ENCODE data around the gene PNMA1. TPM values are rescaled to one million over a fixed set of nuclear protein-coding genes. Genes with fewer than 3 reads are reported as not detected.
A peak's percentile ranks its signal among the peaks of the same experiment; 100 is the strongest.

Gene PNMA1
- total and polyA plus RNA-seq, 9 of the 15 experiments (the other 6 are each of a cell fraction or from before 2014, with no cell fraction given), result 1.7 to 26.4 (median 8.7) TPM

DNA sequence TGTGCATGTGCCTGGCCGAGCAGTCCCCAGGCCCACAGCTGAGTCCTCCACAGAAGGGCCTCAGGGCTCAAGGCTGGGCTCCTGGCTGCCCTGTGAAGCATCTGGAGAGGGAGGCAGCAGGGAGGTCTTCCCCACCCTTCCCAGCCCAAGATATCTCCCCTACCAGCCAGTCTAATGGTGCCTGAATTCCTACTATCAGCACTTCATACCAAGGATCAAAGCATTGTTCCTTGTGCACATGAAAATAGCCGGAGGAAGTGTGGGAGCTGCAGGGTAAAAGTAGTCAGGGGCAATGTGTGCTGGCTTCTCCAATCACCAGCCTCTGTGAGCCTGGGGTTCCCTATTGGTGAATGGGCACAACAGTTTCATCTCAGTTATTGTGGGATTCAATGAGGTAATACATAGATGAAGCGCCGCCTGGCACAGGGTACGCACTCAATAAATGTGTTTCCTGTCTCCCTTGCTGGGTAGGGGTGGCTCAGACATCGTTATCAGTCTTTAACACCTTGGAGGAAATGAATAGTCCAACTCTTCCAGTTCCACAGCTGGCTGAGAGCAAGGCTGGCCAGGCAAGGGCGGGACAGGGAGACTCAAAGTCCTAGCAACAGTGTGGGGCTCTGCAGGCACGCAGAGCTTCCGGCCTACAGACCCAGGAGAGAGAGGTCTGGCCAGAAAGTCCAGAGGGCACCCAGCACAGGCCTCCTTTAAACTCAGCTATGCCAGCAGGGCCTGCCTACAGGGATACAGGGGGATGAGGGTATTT is 39.1 kb upstream of the PNMA1 start (continued):
- TF ChIP-seq, protein P1, sequence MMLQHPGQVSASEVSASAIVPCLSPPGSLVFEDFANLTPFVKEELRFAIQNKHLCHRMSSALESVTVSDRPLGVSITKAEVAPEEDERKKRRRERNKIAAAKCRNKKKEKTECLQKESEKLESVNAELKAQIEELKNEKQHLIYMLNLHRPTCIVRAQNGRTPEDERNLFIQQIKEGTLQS (IDR thresholded peaks at IDR 0.05), result no peak
- TF ChIP-seq, protein P1 (CRISPR knock-in tag; conservative IDR thresholded peaks at IDR 0.05), result no peak
- TF ChIP-seq EP300 (IDR thresholded peaks at IDR 0.05; ENCODE audit: low read length) (peak; percentile 80), HIVEP1 (CRISPR knock-in tag; IDR thresholded peaks at IDR 0.05) (no peak), KAT7 (CRISPR knock-in tag; IDR thresholded peaks at IDR 0.05; ENCODE audit: borderline replicate concordance) (no peak), FOXA1 (IDR thresholded peaks at IDR 0.05; ENCODE audit: borderline replicate concordance) (no peak), ZFPM2 (CRISPR knock-in tag; IDR thresholded peaks at IDR 0.05) (no peak), TCF7L2 (IDR thresholded peaks at IDR 0.05; ENCODE audit: low read depth, low read length) (no peak), ZNF780A (CRISPR knock-in tag; IDR thresholded peaks at IDR 0.05) (no peak), U2AF1 (optimal IDR thresholded peaks at IDR 0.05; ENCODE audit: low read depth, low read length) (no peak), DPF2 (IDR thresholded peaks at IDR 0.05) (peak; percentile 83)
- TF ChIP-seq, protein P2, sequence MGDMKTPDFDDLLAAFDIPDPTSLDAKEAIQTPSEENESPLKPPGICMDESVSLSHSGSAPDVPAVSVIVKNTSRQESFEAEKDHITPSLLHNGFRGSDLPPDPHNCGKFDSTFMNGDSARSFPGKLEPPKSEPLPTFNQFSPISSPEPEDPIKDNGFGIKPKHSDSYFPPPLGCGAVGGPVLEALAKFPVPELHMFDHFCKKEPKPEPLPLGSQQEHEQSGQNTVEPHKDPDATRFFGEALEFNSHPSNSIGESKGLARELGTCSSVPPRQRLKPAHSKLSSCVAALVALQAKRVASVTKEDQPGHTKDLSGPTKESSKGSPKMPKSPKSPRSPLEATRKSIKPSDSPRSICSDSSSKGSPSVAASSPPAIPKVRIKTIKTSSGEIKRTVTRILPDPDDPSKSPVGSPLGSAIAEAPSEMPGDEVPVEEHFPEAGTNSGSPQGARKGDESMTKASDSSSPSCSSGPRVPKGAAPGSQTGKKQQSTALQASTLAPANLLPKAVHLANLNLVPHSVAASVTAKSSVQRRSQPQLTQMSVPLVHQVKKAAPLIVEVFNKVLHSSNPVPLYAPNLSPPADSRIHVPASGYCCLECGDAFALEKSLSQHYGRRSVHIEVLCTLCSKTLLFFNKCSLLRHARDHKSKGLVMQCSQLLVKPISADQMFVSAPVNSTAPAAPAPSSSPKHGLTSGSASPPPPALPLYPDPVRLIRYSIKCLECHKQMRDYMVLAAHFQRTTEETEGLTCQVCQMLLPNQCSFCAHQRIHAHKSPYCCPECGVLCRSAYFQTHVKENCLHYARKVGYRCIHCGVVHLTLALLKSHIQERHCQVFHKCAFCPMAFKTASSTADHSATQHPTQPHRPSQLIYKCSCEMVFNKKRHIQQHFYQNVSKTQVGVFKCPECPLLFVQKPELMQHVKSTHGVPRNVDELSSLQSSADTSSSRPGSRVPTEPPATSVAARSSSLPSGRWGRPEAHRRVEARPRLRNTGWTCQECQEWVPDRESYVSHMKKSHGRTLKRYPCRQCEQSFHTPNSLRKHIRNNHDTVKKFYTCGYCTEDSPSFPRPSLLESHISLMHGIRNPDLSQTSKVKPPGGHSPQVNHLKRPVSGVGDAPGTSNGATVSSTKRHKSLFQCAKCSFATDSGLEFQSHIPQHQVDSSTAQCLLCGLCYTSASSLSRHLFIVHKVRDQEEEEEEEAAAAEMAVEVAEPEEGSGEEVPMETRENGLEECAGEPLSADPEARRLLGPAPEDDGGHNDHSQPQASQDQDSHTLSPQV (IDR thresholded peaks at IDR 0.05), result peak; percentile 75
- TF ChIP-seq, protein P3, sequence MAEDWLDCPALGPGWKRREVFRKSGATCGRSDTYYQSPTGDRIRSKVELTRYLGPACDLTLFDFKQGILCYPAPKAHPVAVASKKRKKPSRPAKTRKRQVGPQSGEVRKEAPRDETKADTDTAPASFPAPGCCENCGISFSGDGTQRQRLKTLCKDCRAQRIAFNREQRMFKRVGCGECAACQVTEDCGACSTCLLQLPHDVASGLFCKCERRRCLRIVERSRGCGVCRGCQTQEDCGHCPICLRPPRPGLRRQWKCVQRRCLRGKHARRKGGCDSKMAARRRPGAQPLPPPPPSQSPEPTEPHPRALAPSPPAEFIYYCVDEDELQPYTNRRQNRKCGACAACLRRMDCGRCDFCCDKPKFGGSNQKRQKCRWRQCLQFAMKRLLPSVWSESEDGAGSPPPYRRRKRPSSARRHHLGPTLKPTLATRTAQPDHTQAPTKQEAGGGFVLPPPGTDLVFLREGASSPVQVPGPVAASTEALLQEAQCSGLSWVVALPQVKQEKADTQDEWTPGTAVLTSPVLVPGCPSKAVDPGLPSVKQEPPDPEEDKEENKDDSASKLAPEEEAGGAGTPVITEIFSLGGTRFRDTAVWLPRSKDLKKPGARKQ (CRISPR knock-in tag; IDR thresholded peaks at IDR 0.05), result no peak
- TF ChIP-seq, protein P4, sequence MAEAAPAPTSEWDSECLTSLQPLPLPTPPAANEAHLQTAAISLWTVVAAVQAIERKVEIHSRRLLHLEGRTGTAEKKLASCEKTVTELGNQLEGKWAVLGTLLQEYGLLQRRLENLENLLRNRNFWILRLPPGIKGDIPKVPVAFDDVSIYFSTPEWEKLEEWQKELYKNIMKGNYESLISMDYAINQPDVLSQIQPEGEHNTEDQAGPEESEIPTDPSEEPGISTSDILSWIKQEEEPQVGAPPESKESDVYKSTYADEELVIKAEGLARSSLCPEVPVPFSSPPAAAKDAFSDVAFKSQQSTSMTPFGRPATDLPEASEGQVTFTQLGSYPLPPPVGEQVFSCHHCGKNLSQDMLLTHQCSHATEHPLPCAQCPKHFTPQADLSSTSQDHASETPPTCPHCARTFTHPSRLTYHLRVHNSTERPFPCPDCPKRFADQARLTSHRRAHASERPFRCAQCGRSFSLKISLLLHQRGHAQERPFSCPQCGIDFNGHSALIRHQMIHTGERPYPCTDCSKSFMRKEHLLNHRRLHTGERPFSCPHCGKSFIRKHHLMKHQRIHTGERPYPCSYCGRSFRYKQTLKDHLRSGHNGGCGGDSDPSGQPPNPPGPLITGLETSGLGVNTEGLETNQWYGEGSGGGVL (CRISPR knock-in tag; IDR thresholded peaks at IDR 0.05), result no peak
- TF ChIP-seq, protein P5, sequence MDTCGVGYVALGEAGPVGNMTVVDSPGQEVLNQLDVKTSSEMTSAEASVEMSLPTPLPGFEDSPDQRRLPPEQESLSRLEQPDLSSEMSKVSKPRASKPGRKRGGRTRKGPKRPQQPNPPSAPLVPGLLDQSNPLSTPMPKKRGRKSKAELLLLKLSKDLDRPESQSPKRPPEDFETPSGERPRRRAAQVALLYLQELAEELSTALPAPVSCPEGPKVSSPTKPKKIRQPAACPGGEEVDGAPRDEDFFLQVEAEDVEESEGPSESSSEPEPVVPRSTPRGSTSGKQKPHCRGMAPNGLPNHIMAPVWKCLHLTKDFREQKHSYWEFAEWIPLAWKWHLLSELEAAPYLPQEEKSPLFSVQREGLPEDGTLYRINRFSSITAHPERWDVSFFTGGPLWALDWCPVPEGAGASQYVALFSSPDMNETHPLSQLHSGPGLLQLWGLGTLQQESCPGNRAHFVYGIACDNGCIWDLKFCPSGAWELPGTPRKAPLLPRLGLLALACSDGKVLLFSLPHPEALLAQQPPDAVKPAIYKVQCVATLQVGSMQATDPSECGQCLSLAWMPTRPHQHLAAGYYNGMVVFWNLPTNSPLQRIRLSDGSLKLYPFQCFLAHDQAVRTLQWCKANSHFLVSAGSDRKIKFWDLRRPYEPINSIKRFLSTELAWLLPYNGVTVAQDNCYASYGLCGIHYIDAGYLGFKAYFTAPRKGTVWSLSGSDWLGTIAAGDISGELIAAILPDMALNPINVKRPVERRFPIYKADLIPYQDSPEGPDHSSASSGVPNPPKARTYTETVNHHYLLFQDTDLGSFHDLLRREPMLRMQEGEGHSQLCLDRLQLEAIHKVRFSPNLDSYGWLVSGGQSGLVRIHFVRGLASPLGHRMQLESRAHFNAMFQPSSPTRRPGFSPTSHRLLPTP (IDR thresholded peaks at IDR 0.05; ENCODE audit: borderline replicate concordance, extremely low read depth, insufficient read length), result no peak
